PC-9 (cell line): ENCODE measurements around the gene PTPRM. TPM values are rescaled to one million over a fixed set of nuclear protein-coding genes. Genes with fewer than 3 reads are reported as not detected.

Experiments
- BruUV-seq: library from RNA; stranded (reverse); fragments of 400-500 nt; replicated peaks from 2 replicates; lab custom pipeline; 2021; lab: Mats Ljungman, UMichigan
- CTCF ChIA-PET: fragments of 300-600 bp; sonication (Branson Sonifier 250); formaldehyde crosslinking; loops from one replicate; lab custom pipeline; 2022; ENCODE audit warnings: antibody characterized with exemption; lab: Charles Lee
- POLR2A ChIA-PET: fragments of 300-600 bp; sonication (Branson Sonifier 250); formaldehyde crosslinking; loops from one replicate; lab custom pipeline; 2022; ENCODE audit warnings: antibody characterized with exemption; ENCODE audit not compliant: unreplicated experiment; lab: Charles Lee
- DNase-seq, 2 experiments: peaks; one replicate each; pipeline versions ENCODE4 v3.0.0 to v3.0.0-alpha.2; 2015 to 2022; ENCODE audit warnings: mixed read lengths in 1 of 2
- H2AFZ ChIP-seq: fragments of 200-600 bp; sonication (generic); 2 replicates; pipeline ENCODE4 v1.8.1; 2017; ENCODE audit warnings: antibody characterized with exemption
- H3F3A ChIP-seq: fragments of 200-600 bp; sonication (generic); 2 replicates; pipeline ENCODE4 v1.8.1; 2017; ENCODE audit warnings: antibody characterized with exemption, mild to moderate bottlenecking, low read depth; ENCODE audit not compliant: insufficient read depth
- H3K27ac ChIP-seq: fragments of 200-600 bp; sonication (generic); 2 replicates; pipeline ENCODE4 v1.6.1; 2016; ENCODE audit warnings: mixed run types
- H3K27me3 ChIP-seq: fragments of 200-600 bp; sonication (generic); 2 replicates; pipeline ENCODE4 v1.6.1; 2016; ENCODE audit warnings: low read depth, mixed run types; ENCODE audit not compliant: insufficient read depth
- H3K36me3 ChIP-seq: fragments of 200-600 bp; sonication (generic); 2 replicates; pipeline ENCODE4 v1.6.1; 2016; ENCODE audit warnings: low read depth, mixed run types
- H3K4me1 ChIP-seq: fragments of 200-600 bp; sonication (generic); replicated peaks from 2 replicates; pipeline ENCODE4 v1.6.1; 2016; ENCODE audit warnings: mixed run types; ENCODE audit not compliant: insufficient read depth
- H3K4me2 ChIP-seq: fragments of 200-600 bp; sonication (generic); 2 replicates; pipeline ENCODE4 v1.6.1; 2017; ENCODE audit warnings: mixed run types
- H3K4me3 ChIP-seq: fragments of 200-600 bp; sonication (generic); 2 replicates; pipeline ENCODE4 v1.6.1; 2016; ENCODE audit warnings: mixed run types
- H3K79me2 ChIP-seq: fragments of 200-600 bp; sonication (generic); 2 replicates; pipeline ENCODE4 v1.6.1; 2017; ENCODE audit warnings: low read depth, mixed run types
- H3K9me2 ChIP-seq: fragments of 200-600 bp; sonication (generic); 2 replicates; pipeline ENCODE4 v1.8.1; 2017; ENCODE audit warnings: mild to moderate bottlenecking; ENCODE audit not compliant: insufficient read depth
- H3K9me3 ChIP-seq: fragments of 200-600 bp; sonication (generic); 2 replicates; pipeline ENCODE4 v1.8.1; 2016; ENCODE audit warnings: low read depth; ENCODE audit not compliant: insufficient read depth
- H4K20me1 ChIP-seq: fragments of 200-600 bp; sonication (generic); 2 replicates; pipeline ENCODE4 v1.8.1; 2017; ENCODE audit not compliant: insufficient read depth
- EZH2 ChIP-seq: fragments of 200-600 bp; sonication (generic); IDR thresholded peaks from 2 replicates; pipeline ENCODE4 v1.8.0; 2017; ENCODE audit warnings: antibody characterized with exemption, low read depth
- intact Hi-C: fragments of 100-400 bp; cut with micrococcal nuclease; formaldehyde crosslinking; loops from one replicate; pipeline ENCODE4 v1.10.0; 2022; ENCODE audit not compliant: unreplicated experiment
- total RNA-seq: library from RNA; stranded (reverse); gene quantifications from 2 replicates; pipeline ENCODE4 v1.2.3, GENCODE V29; 2021
- TF ChIP-seq, protein P1 (sequence below): fragments of 200-600 bp; sonication (generic); conservative IDR thresholded peaks from 2 replicates; pipeline ENCODE4 v1.6.1; 2017; ENCODE audit warnings: mixed run types, antibody characterized with exemption, mild to moderate bottlenecking, moderate library complexity

Gene PTPRM
- total RNA-seq, 1 experiment from 2014 or later, result 32.5 TPM

DNA sequence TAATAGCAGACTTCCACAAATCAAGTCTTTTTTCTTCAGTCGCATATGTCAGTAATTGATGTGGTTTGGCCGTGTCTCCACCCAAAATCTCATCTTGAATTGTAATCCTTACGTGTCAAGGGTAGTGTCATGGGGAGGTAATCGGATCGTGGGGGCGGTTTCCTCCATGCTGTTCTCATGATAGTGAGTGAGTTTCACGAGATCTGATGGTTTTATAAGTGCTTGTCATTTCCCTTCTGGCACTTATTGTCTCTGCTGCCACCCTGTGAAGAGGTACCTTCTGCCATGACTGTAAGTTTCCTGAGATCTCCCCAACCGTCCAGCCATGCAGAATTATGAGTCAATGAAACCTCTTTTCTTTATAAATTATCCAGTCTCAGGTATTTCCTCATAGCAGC is 478.8 kb downstream of the PTPRM start:
- no peak overlapping the region for H3K4me2 ChIP-seq
- peaks cover 7% of the 10 kb centered on the region for H3K4me1 ChIP-seq
- TF ChIP-seq, protein P1, sequence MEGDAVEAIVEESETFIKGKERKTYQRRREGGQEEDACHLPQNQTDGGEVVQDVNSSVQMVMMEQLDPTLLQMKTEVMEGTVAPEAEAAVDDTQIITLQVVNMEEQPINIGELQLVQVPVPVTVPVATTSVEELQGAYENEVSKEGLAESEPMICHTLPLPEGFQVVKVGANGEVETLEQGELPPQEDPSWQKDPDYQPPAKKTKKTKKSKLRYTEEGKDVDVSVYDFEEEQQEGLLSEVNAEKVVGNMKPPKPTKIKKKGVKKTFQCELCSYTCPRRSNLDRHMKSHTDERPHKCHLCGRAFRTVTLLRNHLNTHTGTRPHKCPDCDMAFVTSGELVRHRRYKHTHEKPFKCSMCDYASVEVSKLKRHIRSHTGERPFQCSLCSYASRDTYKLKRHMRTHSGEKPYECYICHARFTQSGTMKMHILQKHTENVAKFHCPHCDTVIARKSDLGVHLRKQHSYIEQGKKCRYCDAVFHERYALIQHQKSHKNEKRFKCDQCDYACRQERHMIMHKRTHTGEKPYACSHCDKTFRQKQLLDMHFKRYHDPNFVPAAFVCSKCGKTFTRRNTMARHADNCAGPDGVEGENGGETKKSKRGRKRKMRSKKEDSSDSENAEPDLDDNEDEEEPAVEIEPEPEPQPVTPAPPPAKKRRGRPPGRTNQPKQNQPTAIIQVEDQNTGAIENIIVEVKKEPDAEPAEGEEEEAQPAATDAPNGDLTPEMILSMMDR, result no peak
- no peak for TF ChIP-seq EZH2
- intact Hi-C loops, result no loop called here
- no peaks in the 10 kb centered on the region; the same call in 1 of the 2 replicates for H3K79me2 ChIP-seq
- ChIA-PET CTCF (no interaction called here), POLR2A (no interaction called here)
- no peaks in the 10 kb centered on the region for H4K20me1 ChIP-seq
- H3K36me3 ChIP-seq, result no peaks in the 10 kb centered on the region
- H3F3A ChIP-seq, result no peaks in the 10 kb centered on the region
- no peak overlapping the region for H3K4me3 ChIP-seq
- no peak for DNase-seq
- H2AFZ ChIP-seq, result no peak overlapping the region
- H3K9me3 ChIP-seq, result no peaks in the 10 kb centered on the region; the same call in 1 of the 2 replicates
- BruUV-seq, result no TSS peak
- H3K27me3 ChIP-seq, result no peaks in the 10 kb centered on the region
- H3K27ac ChIP-seq, result no peak overlapping the region
- H3K9me2 ChIP-seq, result no peaks in the 10 kb centered on the region

- CTCF ChIA-PET, result no interaction called here
- POLR2A ChIA-PET, result no interaction called here
- no TSS peak for BruUV-seq
- H3K27me3 ChIP-seq, result no peaks in the 10 kb centered on the region
- H3K4me1 ChIP-seq, result peaks cover 7% of the 10 kb centered on the region
- TF ChIP-seq, protein P1, result no peak
- TF ChIP-seq EZH2, result no peak
- no peaks in the 10 kb centered on the region; the same call in 1 of the 2 replicates for H3K9me3 ChIP-seq
- no peaks in the 10 kb centered on the region for H3K79me2 ChIP-seq
- H3F3A ChIP-seq, result no peaks in the 10 kb centered on the region
- no peaks in the 10 kb centered on the region for H3K36me3 ChIP-seq
- H3K27ac ChIP-seq, result no peak overlapping the region
- H3K4me2 ChIP-seq, result no peak overlapping the region
- DNase-seq, result no peak
- no peak overlapping the region for H2AFZ ChIP-seq
- intact Hi-C loops, result no loop called here
- no peaks in the 10 kb centered on the region for H3K9me2 ChIP-seq
- no peaks in the 10 kb centered on the region for H4K20me1 ChIP-seq
- H3K4me3 ChIP-seq, result no peak overlapping the region
Measured at GRCh38 chr18:8046441-8046840, 479.3 kb downstream of the PTPRM start.

- DNase-seq, result no peak
- ChIA-PET CTCF (no interaction called here), POLR2A (no interaction called here)
- Histone ChIP-seq H3K9me3 (no peaks in the 10 kb centered on the region), H3F3A (no peaks in the 10 kb centered on the region), H3K79me2 (no peaks in the 10 kb centered on the region), H3K9me2 (no peaks in the 10 kb centered on the region), H3K27me3 (no peaks in the 10 kb centered on the region), H3K4me1 (peaks cover 12% of the 10 kb centered on the region), H3K4me3 (no peak overlapping the region), H3K4me2 (no peak overlapping the region), H2AFZ (no peak overlapping the region), H3K27ac (peak overlapping the region; percentile 18; the same call in 1 of the 2 replicates), H3K36me3 (no peaks in the 10 kb centered on the region), H4K20me1 (no peaks in the 10 kb centered on the region)
- intact Hi-C loops, result no loop called here
- BruUV-seq, result no TSS peak
- TF ChIP-seq EZH2, result no peak
- TF ChIP-seq, protein P1, result no peak
Measured at GRCh38 chr18:8049147-8049546, 482.0 kb downstream of the PTPRM start.
